Tibial nerve (tissue), 4 donors: ENCODE measurements around the gene CSF1.

ENCODE experiments used
- EP300 ChIP-seq, 2 donors: sonication (generic); formaldehyde crosslinking; IDR thresholded peaks; one replicate each; pipeline ENCODE4 v1.6.1; 2017; ENCODE audit warnings: antibody characterized with exemption in 2 of 2, mild to moderate bottlenecking in 1 of 2
- POLR2A ChIP-seq, 2 donors: fragments of 450-650 bp; IDR thresholded peaks; one replicate each; pipeline ENCODE4 v1.6.1; 2017; ENCODE audit warnings: antibody characterized with exemption in 2 of 2, mild to moderate bottlenecking in 2 of 2, moderate library complexity in 2 of 2
- TF ChIP-seq, protein P1 (sequence below), 5 experiments: fragments of 200-600 bp in 3 of 5; fragments of 450-650 bp in 2 of 5; sonication (generic) in 3 of 5; IDR thresholded peaks; one replicate each; pipeline ENCODE4 v1.5.1; 2016 to 2019; ENCODE audit warnings: antibody characterized with exemption in 5 of 5, mild to moderate bottlenecking in 3 of 5, moderate library complexity in 2 of 5

DNA sequence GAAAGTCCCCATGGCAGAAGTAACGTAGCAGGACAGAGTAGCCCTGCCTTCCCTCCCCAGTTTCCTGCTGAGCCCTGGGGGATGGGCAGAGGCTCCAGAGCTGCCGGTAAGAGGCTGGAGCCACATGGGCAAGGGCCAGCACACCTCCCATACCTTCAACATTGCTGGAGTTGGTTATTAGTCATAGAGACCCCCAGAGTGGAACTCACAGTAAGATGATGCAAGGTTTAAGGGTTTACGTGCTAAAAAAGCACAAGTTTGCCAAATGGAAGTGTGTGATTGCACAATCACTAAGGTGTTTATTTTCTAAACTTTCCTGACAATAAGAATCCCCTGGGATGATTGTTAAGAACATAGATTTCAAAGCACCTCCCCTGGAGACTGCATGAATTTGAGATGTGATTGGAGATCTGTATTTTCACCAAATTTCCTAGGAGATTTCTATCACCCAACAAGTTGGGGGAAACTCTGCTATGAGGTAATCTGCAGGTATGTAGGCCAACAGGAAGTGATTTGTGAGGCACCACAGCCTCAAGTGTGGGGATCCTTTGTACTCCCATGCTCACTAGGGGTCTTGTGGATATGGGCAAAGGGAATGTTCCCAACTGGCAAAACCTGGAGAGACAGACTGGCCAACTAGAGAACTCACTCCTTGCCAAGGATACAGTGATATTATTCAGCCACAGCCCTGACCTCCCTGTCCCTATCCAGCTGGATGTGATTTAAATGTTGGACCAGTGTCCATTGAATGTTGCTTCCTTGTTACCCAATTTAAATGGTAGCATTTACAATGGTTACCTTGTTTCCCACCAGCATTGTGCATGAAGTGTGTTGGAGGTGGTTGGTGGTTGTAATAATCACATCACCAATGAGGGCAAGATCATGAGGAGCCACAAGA is 37.1 kb upstream of the CSF1 start:
- TF ChIP-seq EP300 (IDR thresholded peaks at IDR 0.05) (peak in 1 of 2 donors; percentile 63), POLR2A (IDR thresholded peaks at IDR 0.05) (no peak)
- TF ChIP-seq, protein P1, sequence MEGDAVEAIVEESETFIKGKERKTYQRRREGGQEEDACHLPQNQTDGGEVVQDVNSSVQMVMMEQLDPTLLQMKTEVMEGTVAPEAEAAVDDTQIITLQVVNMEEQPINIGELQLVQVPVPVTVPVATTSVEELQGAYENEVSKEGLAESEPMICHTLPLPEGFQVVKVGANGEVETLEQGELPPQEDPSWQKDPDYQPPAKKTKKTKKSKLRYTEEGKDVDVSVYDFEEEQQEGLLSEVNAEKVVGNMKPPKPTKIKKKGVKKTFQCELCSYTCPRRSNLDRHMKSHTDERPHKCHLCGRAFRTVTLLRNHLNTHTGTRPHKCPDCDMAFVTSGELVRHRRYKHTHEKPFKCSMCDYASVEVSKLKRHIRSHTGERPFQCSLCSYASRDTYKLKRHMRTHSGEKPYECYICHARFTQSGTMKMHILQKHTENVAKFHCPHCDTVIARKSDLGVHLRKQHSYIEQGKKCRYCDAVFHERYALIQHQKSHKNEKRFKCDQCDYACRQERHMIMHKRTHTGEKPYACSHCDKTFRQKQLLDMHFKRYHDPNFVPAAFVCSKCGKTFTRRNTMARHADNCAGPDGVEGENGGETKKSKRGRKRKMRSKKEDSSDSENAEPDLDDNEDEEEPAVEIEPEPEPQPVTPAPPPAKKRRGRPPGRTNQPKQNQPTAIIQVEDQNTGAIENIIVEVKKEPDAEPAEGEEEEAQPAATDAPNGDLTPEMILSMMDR (IDR thresholded peaks at IDR 0.05) = no peak
